A673 (cell line): ENCODE results near the gene WFIKKN1.

Experiments
- CTCF ChIP-seq: fragments of 300-800, 200-600 bp; sonication (generic); conservative IDR thresholded peaks from 2 replicates; pipeline ENCODE4 v1.5.1; 2017; ENCODE audit warnings: low read depth, mild to moderate bottlenecking, antibody characterized with exemption, low read length, moderate library complexity, mixed read lengths
- EZH2 ChIP-seq: fragments of 200-600 bp; sonication (generic); IDR thresholded peaks from 2 replicates; pipeline ENCODE4 v1.6.1; 2017; ENCODE audit warnings: borderline replicate concordance, low read depth, mild to moderate bottlenecking, mixed read lengths, antibody characterized with exemption, low read length; ENCODE audit not compliant: poor library complexity, severe bottlenecking

GRCh38 chr16:619476-620100, 11.2 kb upstream of the WFIKKN1 start:
- no peak for TF ChIP-seq EZH2
- no peak for TF ChIP-seq CTCF
